ENCODE data around the gene BAMBI. TPM values are rescaled to one million over a fixed set of nuclear protein-coding genes. Genes with fewer than 3 reads are reported as not detected.

Gene BAMBI
- total and polyA plus RNA-seq, 10 donors: 3.9 to 38.0 (median 15.7) TPM

- H3K9me3 ChIP-seq: no peaks in the 10 kb centered on the region
- no peak for DNase-seq
- 4 to 12% (median 8%) methylated on average over 15 of the region's 15 CpGs for WGBS, 5 donors
- peaks cover 0 to 54% (median 39%) of the 10 kb centered on the region in 6 donors for H3K4me1 ChIP-seq
- H3K36me3 ChIP-seq: peaks cover 0 to 12% (median 0%) of the 10 kb centered on the region in 6 donors
- peak overlapping the region in 6 of 8 donors; percentile 9 to 83 (median 76) for H3K27ac ChIP-seq
- H3K4me3 ChIP-seq: peak overlapping the region; percentile 48 to 87 (median 76)
- H3K27me3 ChIP-seq (replicated peaks in 1 of 7): peaks cover 0 to 78% (median 35%) of the 10 kb centered on the region in 7 donors
- TF ChIP-seq POLR2A (IDR thresholded peaks at IDR 0.05) (no peak), POLR2AphosphoS5 (IDR thresholded peaks at IDR 0.05) (no peak)
- TF ChIP-seq, protein P1, sequence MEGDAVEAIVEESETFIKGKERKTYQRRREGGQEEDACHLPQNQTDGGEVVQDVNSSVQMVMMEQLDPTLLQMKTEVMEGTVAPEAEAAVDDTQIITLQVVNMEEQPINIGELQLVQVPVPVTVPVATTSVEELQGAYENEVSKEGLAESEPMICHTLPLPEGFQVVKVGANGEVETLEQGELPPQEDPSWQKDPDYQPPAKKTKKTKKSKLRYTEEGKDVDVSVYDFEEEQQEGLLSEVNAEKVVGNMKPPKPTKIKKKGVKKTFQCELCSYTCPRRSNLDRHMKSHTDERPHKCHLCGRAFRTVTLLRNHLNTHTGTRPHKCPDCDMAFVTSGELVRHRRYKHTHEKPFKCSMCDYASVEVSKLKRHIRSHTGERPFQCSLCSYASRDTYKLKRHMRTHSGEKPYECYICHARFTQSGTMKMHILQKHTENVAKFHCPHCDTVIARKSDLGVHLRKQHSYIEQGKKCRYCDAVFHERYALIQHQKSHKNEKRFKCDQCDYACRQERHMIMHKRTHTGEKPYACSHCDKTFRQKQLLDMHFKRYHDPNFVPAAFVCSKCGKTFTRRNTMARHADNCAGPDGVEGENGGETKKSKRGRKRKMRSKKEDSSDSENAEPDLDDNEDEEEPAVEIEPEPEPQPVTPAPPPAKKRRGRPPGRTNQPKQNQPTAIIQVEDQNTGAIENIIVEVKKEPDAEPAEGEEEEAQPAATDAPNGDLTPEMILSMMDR (IDR thresholded peaks at IDR 0.05 in 8 of 11, conservative IDR thresholded peaks at IDR 0.05 in 3 of 11): peak in 6 of 11 experiments; percentile 15 to 44 (median 32)
- intact Hi-C loops (cut with DNase I; ENCODE audit: low total_unique reads): no loop called here
These were observed 2.4 kb downstream of the BAMBI start for GRCh38 chr10:28679581-28680357.

- intact Hi-C loops (cut with DNase I; ENCODE audit: low total_unique reads): no loop called here
- H3K4me1 ChIP-seq: peaks cover 0 to 54% (median 39%) of the 10 kb centered on the region in 6 donors
- WGBS, 5 donors: 0 to 3% (median 0%) methylated on average over 1 of the region's 1 CpG
- no peak for DNase-seq
- TF ChIP-seq POLR2AphosphoS5 (IDR thresholded peaks at IDR 0.05): no peak
- TF ChIP-seq, protein P1 (IDR thresholded peaks at IDR 0.05 in 8 of 11, conservative IDR thresholded peaks at IDR 0.05 in 3 of 11): peak in 1 of 11 experiments; percentile 23
- H3K4me3 ChIP-seq: peak overlapping the region; percentile 48 to 87 (median 76)
- peaks cover 0 to 73% (median 35%) of the 10 kb centered on the region in 7 donors for H3K27me3 ChIP-seq (replicated peaks in 1 of 7)
- H3K27ac ChIP-seq: peak overlapping the region in 3 of 8 donors; percentile 9 to 83 (median 82)
- H3K36me3 ChIP-seq: peaks cover 0 to 12% (median 0%) of the 10 kb centered on the region in 6 donors
- H3K9me3 ChIP-seq: no peaks in the 10 kb centered on the region
These were observed 3.0 kb downstream of the BAMBI start for GRCh38 chr10:28680358-28680752.

GRCh38 chr10:28681291-28681763 is 4.0 kb downstream of the BAMBI start:
- peaks cover 0 to 63% (median 30%) of the 10 kb centered on the region in 7 donors for H3K27me3 ChIP-seq (replicated peaks in 1 of 7)
- peak overlapping the region in 7 of 8 donors; percentile 4 to 87 (median 78) for H3K4me3 ChIP-seq
- intact Hi-C loops (cut with DNase I; ENCODE audit: low total_unique reads): no loop called here
- DNase-seq: no peak
- no peaks in the 10 kb centered on the region for H3K9me3 ChIP-seq
- TF ChIP-seq POLR2A (IDR thresholded peaks at IDR 0.05): no peak
- peaks cover 0 to 12% (median 0%) of the 10 kb centered on the region in 6 donors for H3K36me3 ChIP-seq
- no peak overlapping the region for H3K27ac ChIP-seq
- 66 to 87% (median 77%) methylated on average over 6 of the region's 6 CpGs for WGBS, 5 donors
- H3K4me1 ChIP-seq: peaks cover 0 to 50% (median 37%) of the 10 kb centered on the region in 6 donors

GRCh38 chr10:28681928-28682750 is 4.8 kb downstream of the BAMBI start:
- H3K4me1 ChIP-seq: peaks cover 0 to 42% (median 30%) of the 10 kb centered on the region in 6 donors

More at GRCh38 chr10:28681928-28682750, 4.8 kb downstream of the BAMBI start:
- H3K9me3 ChIP-seq: no peaks in the 10 kb centered on the region
- peaks cover 0 to 12% (median 0%) of the 10 kb centered on the region in 6 donors for H3K36me3 ChIP-seq
- TF ChIP-seq, protein P1 (IDR thresholded peaks at IDR 0.05 in 8 of 11, conservative IDR thresholded peaks at IDR 0.05 in 3 of 11): no peak
- no peak for TF ChIP-seq POLR2AphosphoS5 (IDR thresholded peaks at IDR 0.05)
- no peak for TF ChIP-seq POLR2A (IDR thresholded peaks at IDR 0.05)
- peaks cover 0 to 55% (median 23%) of the 10 kb centered on the region in 7 donors for H3K27me3 ChIP-seq (replicated peaks in 1 of 7)
- peak overlapping the region in 7 of 8 donors; percentile 4 to 87 (median 78) for H3K4me3 ChIP-seq
- intact Hi-C loops (cut with DNase I; ENCODE audit: low total_unique reads): no loop called here
- DNase-seq: no peak
- 77 to 87% (median 81%) methylated on average over 14 of the region's 14 CpGs for WGBS, 5 donors
- no peak overlapping the region for H3K27ac ChIP-seq

All from spleen (tissue), 11 donors.